Endodermal cell (in vitro differentiated cells): Measurements from ENCODE around the gene MYLK4. TPM values are rescaled to one million over a fixed set of nuclear protein-coding genes. Genes with fewer than 3 reads are reported as not detected.

Experiments used
- DNase-seq: peaks from one replicate; pipeline ENCODE4 v3.0.0-alpha.2; 2017
- H3K27ac ChIP-seq: 2 replicates; pipeline ENCODE4 v1.5.1; 2013; ENCODE audit warnings: mild to moderate bottlenecking, low read depth, low read length, moderate library complexity
- H3K27me3 ChIP-seq: 2 replicates; pipeline ENCODE4 v1.6.1; 2013; ENCODE audit warnings: mild to moderate bottlenecking, low read length, moderate library complexity; ENCODE audit not compliant: insufficient read depth, control insufficient read depth, poor library complexity, severe bottlenecking
- H3K36me3 ChIP-seq: 2 replicates; pipeline ENCODE4 v1.7.0; 2013; ENCODE audit warnings: mild to moderate bottlenecking, low read length, moderate library complexity; ENCODE audit not compliant: control insufficient read depth, insufficient read depth
- H3K4me1 ChIP-seq: one replicate; pipeline ENCODE4 v1.7.0; 2013; ENCODE audit warnings: low read length; ENCODE audit not compliant: control insufficient read depth, insufficient read depth
- H3K4me3 ChIP-seq: 2 replicates; pipeline ENCODE4 v1.5.1; 2013; ENCODE audit warnings: mild to moderate bottlenecking, low read length, moderate library complexity
- H3K9ac ChIP-seq: 2 replicates; pipeline ENCODE4 v1.6.1; 2013; ENCODE audit warnings: mild to moderate bottlenecking, low read length, moderate library complexity; ENCODE audit not compliant: poor library complexity, severe bottlenecking; ENCODE audit errors: extremely low read depth
- H3K9me3 ChIP-seq: 2 replicates; pipeline ENCODE4 v1.6.1; 2013; ENCODE audit warnings: mild to moderate bottlenecking, low read length, moderate library complexity; ENCODE audit not compliant: control insufficient read depth
- H3K27ac Mint-ChIP-seq: 2 replicates; pipeline ENCODE4 v1.8.0; 2020; ENCODE audit warnings: mixed read lengths
- H3K27me3 Mint-ChIP-seq: 2 replicates; pipeline ENCODE4 v1.8.0; 2021; ENCODE audit warnings: mild to moderate bottlenecking, mixed read lengths; ENCODE audit not compliant: insufficient read depth
- H3K36me3 Mint-ChIP-seq: 2 replicates; pipeline ENCODE4 v1.8.0; 2020; ENCODE audit warnings: low read depth, mixed read lengths
- H3K4me1 Mint-ChIP-seq: 2 replicates; pipeline ENCODE4 v1.8.0; 2020; ENCODE audit warnings: mixed read lengths
- H3K4me3 Mint-ChIP-seq: 2 replicates; pipeline ENCODE4 v1.8.0; 2020; ENCODE audit warnings: mild to moderate bottlenecking, moderate library complexity, mixed read lengths
- H3K9me3 Mint-ChIP-seq: 2 replicates; pipeline ENCODE4 v1.8.0; 2020; ENCODE audit warnings: mild to moderate bottlenecking, mixed read lengths
- WGBS, 2 experiments: methylation state at CpG; one replicate each; pipeline versions ENCODE4 v1.1.5 to v1.1.7; 2013; ENCODE audit warnings: missing lambda C conversion rate in 2 of 2, mixed read lengths in 1 of 2; ENCODE audit not compliant: insufficient coverage in 1 of 2, insufficient read length in 1 of 2; 5-methylcytosine and 5-hydroxymethylcytosine counted together
- total RNA-seq, 2 donors: library from RNA; stranded (reverse); fragmentation: NEBNext Ultra II Directional in 1 of 2; extraction: Animal tissue kit (Norgen Biotek cat#: 25700) in 1 of 2; gene quantifications; 2 replicates in 1 of 2; 3 replicates in 1 of 2; pipeline ENCODE4 v1.2.1, GENCODE V29; 2021
- TF ChIP-seq, protein P1 (sequence below): fragments of 200-600 bp; sonication (generic); conservative IDR thresholded peaks from 2 replicates; pipeline ENCODE4 v1.5.0; 2021; ENCODE audit warnings: antibody characterized with exemption, mild to moderate bottlenecking

Gene MYLK4
- total RNA-seq, 2 donors from 2014 or later: 0.18 to 0.20 TPM

- Mint-ChIP-seq H3K9me3 (peaks cover 7% of the 10 kb centered on the region), H3K27me3 (no peaks in the 10 kb centered on the region), H3K36me3 (no peaks in the 10 kb centered on the region), H3K4me1 (peaks cover 10% of the 10 kb centered on the region), H3K27ac (no peak overlapping the region), H3K4me3 (no peak overlapping the region)
- Histone ChIP-seq H3K9me3 (peaks cover 4% of the 10 kb centered on the region), H3K27me3 (no peaks in the 10 kb centered on the region), H3K4me1 (no peaks in the 10 kb centered on the region), H3K36me3 (no peaks in the 10 kb centered on the region), H3K9ac (no peak overlapping the region), H3K4me3 (no peak overlapping the region), H3K27ac (no peak overlapping the region)
- 81 to 100% methylated on average over 3 of the region's 3 CpGs for WGBS, 2 experiments
- TF ChIP-seq, protein P1, sequence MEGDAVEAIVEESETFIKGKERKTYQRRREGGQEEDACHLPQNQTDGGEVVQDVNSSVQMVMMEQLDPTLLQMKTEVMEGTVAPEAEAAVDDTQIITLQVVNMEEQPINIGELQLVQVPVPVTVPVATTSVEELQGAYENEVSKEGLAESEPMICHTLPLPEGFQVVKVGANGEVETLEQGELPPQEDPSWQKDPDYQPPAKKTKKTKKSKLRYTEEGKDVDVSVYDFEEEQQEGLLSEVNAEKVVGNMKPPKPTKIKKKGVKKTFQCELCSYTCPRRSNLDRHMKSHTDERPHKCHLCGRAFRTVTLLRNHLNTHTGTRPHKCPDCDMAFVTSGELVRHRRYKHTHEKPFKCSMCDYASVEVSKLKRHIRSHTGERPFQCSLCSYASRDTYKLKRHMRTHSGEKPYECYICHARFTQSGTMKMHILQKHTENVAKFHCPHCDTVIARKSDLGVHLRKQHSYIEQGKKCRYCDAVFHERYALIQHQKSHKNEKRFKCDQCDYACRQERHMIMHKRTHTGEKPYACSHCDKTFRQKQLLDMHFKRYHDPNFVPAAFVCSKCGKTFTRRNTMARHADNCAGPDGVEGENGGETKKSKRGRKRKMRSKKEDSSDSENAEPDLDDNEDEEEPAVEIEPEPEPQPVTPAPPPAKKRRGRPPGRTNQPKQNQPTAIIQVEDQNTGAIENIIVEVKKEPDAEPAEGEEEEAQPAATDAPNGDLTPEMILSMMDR: no peak
- no peak for DNase-seq
Measured at GRCh38 chr6:2661651-2662050, 89.1 kb downstream of the MYLK4 start.

DNA sequence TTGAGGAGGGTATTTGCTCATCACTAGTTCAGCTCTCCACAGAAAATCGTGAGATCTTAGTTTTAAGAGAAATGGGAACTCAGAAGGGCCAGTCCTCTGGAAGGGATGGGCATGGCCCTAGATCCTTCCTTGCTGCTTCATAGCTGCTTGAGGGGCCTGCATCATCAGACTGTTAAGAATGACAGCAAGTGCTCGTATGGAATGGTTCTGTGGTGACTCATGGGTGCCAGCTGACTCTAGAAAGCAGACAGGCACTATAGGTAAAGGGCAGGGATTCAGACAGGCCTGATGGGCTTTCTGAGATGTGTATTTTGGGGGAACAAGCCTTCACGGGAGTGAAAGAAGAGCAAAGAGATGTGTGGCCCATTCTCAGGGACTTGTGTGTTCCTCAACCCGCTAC lies 90.8 kb downstream of the MYLK4 start:
- H3K4me3 ChIP-seq: no peak overlapping the region
- DNase-seq: no peak
- TF ChIP-seq, protein P1: no peak
- no peak overlapping the region for H3K4me3 Mint-ChIP-seq
- H3K9me3 ChIP-seq: peaks cover 4% of the 10 kb centered on the region
- no peaks in the 10 kb centered on the region for H3K27me3 Mint-ChIP-seq
- H3K4me1 ChIP-seq: no peaks in the 10 kb centered on the region
- H3K27ac ChIP-seq: no peak overlapping the region
- peaks cover 7% of the 10 kb centered on the region for H3K9me3 Mint-ChIP-seq
- H3K36me3 ChIP-seq: no peaks in the 10 kb centered on the region
- H3K27me3 ChIP-seq: no peaks in the 10 kb centered on the region
- no peak overlapping the region for H3K27ac Mint-ChIP-seq
- no peaks in the 10 kb centered on the region for H3K36me3 Mint-ChIP-seq
- 85 to 86% methylated on average over 2 to 4 of the region's 4 CpGs for WGBS, 2 experiments
- H3K9ac ChIP-seq: no peak overlapping the region
- peaks cover 3% of the 10 kb centered on the region for H3K4me1 Mint-ChIP-seq

DNA sequence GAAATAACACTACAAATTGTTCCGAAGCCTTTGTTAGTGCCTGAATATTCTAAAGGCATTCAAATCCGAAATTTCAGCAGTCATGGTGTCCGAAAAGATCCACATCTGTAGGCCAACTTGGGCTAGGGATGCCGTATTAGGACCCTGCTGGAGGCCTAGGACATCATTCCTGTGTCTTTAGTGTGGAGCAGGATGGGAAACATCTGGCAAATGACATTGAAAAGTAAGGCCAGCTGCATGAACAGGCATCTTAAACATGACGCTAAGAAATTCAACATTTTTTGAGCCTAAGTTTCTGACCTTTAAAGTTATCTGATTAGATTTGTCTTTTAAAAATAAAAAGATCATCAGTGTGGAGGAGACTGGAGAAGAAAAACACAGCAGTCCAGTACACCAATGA lies 91.3 kb downstream of the MYLK4 start:
- Mint-ChIP-seq H3K27ac (no peak overlapping the region), H3K4me3 (no peak overlapping the region)
- H3K36me3 ChIP-seq: no peaks in the 10 kb centered on the region

More for the DNA sequence above, 91.3 kb downstream of the MYLK4 start:
- no peaks in the 10 kb centered on the region for H3K27me3 Mint-ChIP-seq
- H3K27ac ChIP-seq: no peak overlapping the region
- H3K9me3 ChIP-seq: peaks cover 4% of the 10 kb centered on the region
- no peak overlapping the region for H3K4me3 ChIP-seq
- no peaks in the 10 kb centered on the region for H3K27me3 ChIP-seq
- no peak for DNase-seq
- 92 to 93% methylated on average over 5 of the region's 5 CpGs for WGBS, 2 experiments
- H3K4me1 ChIP-seq: no peaks in the 10 kb centered on the region
- no peaks in the 10 kb centered on the region for H3K36me3 Mint-ChIP-seq
- TF ChIP-seq, protein P1: no peak
- H3K9ac ChIP-seq: no peak overlapping the region
- peaks cover 7% of the 10 kb centered on the region for H3K9me3 Mint-ChIP-seq
- peaks cover 2% of the 10 kb centered on the region for H3K4me1 Mint-ChIP-seq
